GM23338 (cell line): ENCODE results near the gene RSPRY1. TPM values are rescaled to one million over a fixed set of nuclear protein-coding genes. Genes with fewer than 3 reads are reported as not detected.

Source experiments
- ATAC-seq: fragments of 200-7000 bp; cut with Tn5 transposase; 3 replicates; pipeline ENCODE4 v1.9.1; 2020
- DNase-seq: peaks from one replicate; pipeline ENCODE4 v3.0.0-alpha.2; 2015; ENCODE audit warnings: low spot score
- H2AFZ ChIP-seq: fragments of 200-600 bp; sonication (generic); 2 replicates; pipeline ENCODE4 v1.8.0; 2016; ENCODE audit warnings: antibody characterized with exemption, mild to moderate bottlenecking, moderate library complexity
- H3F3A ChIP-seq: fragments of 200-600 bp; sonication (generic); replicated peaks from 2 replicates; pipeline ENCODE4 v1.8.0; 2017; ENCODE audit warnings: antibody characterized with exemption, mixed run types, low read depth
- H3K27ac ChIP-seq: fragments of 200-600 bp; sonication (generic); 2 replicates; pipeline ENCODE4 v1.6.1; 2016; ENCODE audit warnings: low read depth
- H3K27me3 ChIP-seq: fragments of 200-600 bp; sonication (generic); 2 replicates; pipeline ENCODE4 v1.8.0; 2016; ENCODE audit warnings: mild to moderate bottlenecking, mixed run types, moderate library complexity; ENCODE audit not compliant: insufficient read depth
- H3K36me3 ChIP-seq: fragments of 200-600 bp; sonication (generic); 2 replicates; pipeline ENCODE4 v1.8.0; 2016; ENCODE audit warnings: mild to moderate bottlenecking; ENCODE audit not compliant: insufficient read depth
- H3K4me1 ChIP-seq: fragments of 200-600 bp; sonication (generic); 2 replicates; pipeline ENCODE4 v1.8.0; 2016; ENCODE audit warnings: mild to moderate bottlenecking, moderate library complexity; ENCODE audit not compliant: insufficient read depth
- H3K4me2 ChIP-seq: fragments of 200-600 bp; sonication (generic); 2 replicates; pipeline ENCODE4 v1.7.1; 2017; ENCODE audit warnings: mixed run types
- H3K4me3 ChIP-seq: fragments of 200-600 bp; sonication (generic); 2 replicates; pipeline ENCODE4 v1.6.1; 2016; ENCODE audit warnings: mixed run types
- H3K79me2 ChIP-seq: fragments of 200-600 bp; sonication (generic); replicated peaks from 2 replicates; pipeline ENCODE4 v1.8.0; 2017; ENCODE audit warnings: mild to moderate bottlenecking; ENCODE audit not compliant: insufficient read depth
- H3K9me2 ChIP-seq: fragments of 200-600 bp; sonication (generic); 2 replicates; pipeline ENCODE4 v1.8.0; 2017; ENCODE audit not compliant: insufficient read depth
- H4K20me1 ChIP-seq: fragments of 200-600 bp; sonication (generic); replicated peaks from 2 replicates; pipeline ENCODE4 v1.8.0; 2017; ENCODE audit warnings: mild to moderate bottlenecking; ENCODE audit not compliant: insufficient read depth
- H3K27ac Mint-ChIP-seq: 2 replicates; pipeline ENCODE4 v1.8.0; 2020; ENCODE audit warnings: inconsistent platforms, mild to moderate bottlenecking, moderate library complexity, mixed read lengths
- H3K27me3 Mint-ChIP-seq: 3 replicates; pipeline ENCODE4 v1.8.0; 2022; ENCODE audit warnings: low read depth, mild to moderate bottlenecking, moderate library complexity, mixed read lengths, inconsistent platforms; ENCODE audit not compliant: insufficient read depth, poor library complexity
- H3K36me3 Mint-ChIP-seq: 3 replicates; pipeline ENCODE4 v1.8.0; 2021; ENCODE audit warnings: low read depth, mild to moderate bottlenecking, inconsistent platforms, moderate library complexity, mixed read lengths
- H3K4me1 Mint-ChIP-seq: 3 replicates; pipeline ENCODE4 v1.8.0; 2020; ENCODE audit warnings: mild to moderate bottlenecking, inconsistent platforms, mixed read lengths
- H3K4me3 Mint-ChIP-seq: 3 replicates; pipeline ENCODE4 v1.8.0; 2021; ENCODE audit warnings: moderate library complexity, mild to moderate bottlenecking, inconsistent platforms, mixed read lengths
- H3K9me3 Mint-ChIP-seq: 3 replicates; pipeline ENCODE4 v1.8.0; 2020; ENCODE audit warnings: moderate library complexity, mild to moderate bottlenecking, inconsistent platforms, mixed read lengths
- CTCF ChIP-seq, 2 experiments: fragments of 200-600 bp in 1 of 2; sonication (generic) in 1 of 2; conservative IDR thresholded peaks; 2 replicates each; pipeline versions ENCODE4 v1.5.1 to v1.6.1; 2016 to 2017; ENCODE audit warnings: antibody characterized with exemption in 2 of 2, low read depth in 2 of 2, mild to moderate bottlenecking in 2 of 2, moderate library complexity in 1 of 2
- EZH2 ChIP-seq: fragments of 200-600 bp; sonication (generic); IDR thresholded peaks from one replicate; pipeline ENCODE4 v1.8.0; 2017; ENCODE audit warnings: antibody characterized with exemption, mild to moderate bottlenecking, low read depth; ENCODE audit not compliant: unreplicated experiment
- EZH2phosphoT487 ChIP-seq: fragments of 200-600 bp; sonication (generic); IDR thresholded peaks from one replicate; pipeline ENCODE4 v1.8.1; 2018; ENCODE audit warnings: antibody characterized with exemption; ENCODE audit not compliant: unreplicated experiment
- JUNB ChIP-seq: IDR thresholded peaks from one replicate; pipeline ENCODE4 v1.6.1; 2016; ENCODE audit warnings: antibody characterized with exemption; ENCODE audit not compliant: unreplicated experiment
- POLR2AphosphoS5 ChIP-seq: IDR thresholded peaks from 2 replicates; pipeline ENCODE4 v1.6.1; 2016; ENCODE audit warnings: antibody characterized with exemption, low read depth
- STAT1 ChIP-seq: IDR thresholded peaks from one replicate; pipeline ENCODE4 v1.6.1; 2016; ENCODE audit warnings: antibody characterized with exemption; ENCODE audit not compliant: unreplicated experiment
- ZNF114 ChIP-seq: fragments of 250-450 bp; sonication (Bioruptor Pico); IDR thresholded peaks from 2 replicates; pipeline ENCODE4 v1.5.0; 2020; ENCODE audit warnings: mild to moderate bottlenecking, moderate library complexity
- ZNF331 ChIP-seq: fragments of 250-450 bp; sonication (Bioruptor Pico); IDR thresholded peaks from 2 replicates; pipeline ENCODE4 v1.5.0; 2020; ENCODE audit warnings: low read depth, mild to moderate bottlenecking, moderate library complexity
- polyA plus RNA-seq: library from polyadenylated mRNA; unstranded; fragments of >200 nt; fragmentation: Nextera tagmentation; extraction: Ambion mirVana; gene quantifications from 2 replicates; pipeline ENCODE4 v1.2.1, GENCODE V29; 2016
- total RNA-seq: library from RNA; depleted of rRNA; stranded (reverse); fragments of >200 nt; shearing (Covaris generic); gene quantifications from 2 replicates; pipeline ENCODE4 v1.2.3, GENCODE V29; 2014
- TF ChIP-seq, protein P1 (sequence below): IDR thresholded peaks from one replicate; pipeline ENCODE4 v1.6.1; 2018; ENCODE audit warnings: antibody characterized with exemption; ENCODE audit not compliant: unreplicated experiment
- TF ChIP-seq, protein P2 (sequence below): fragments of 250-450 bp; sonication (Bioruptor Pico); IDR thresholded peaks from 2 replicates; pipeline ENCODE4 v1.5.0; 2020; ENCODE audit warnings: mild to moderate bottlenecking, moderate library complexity

Gene RSPRY1
- total and polyA plus RNA-seq, 2 experiments from 2014 or later = 25.8 to 35.9 TPM

DNA sequence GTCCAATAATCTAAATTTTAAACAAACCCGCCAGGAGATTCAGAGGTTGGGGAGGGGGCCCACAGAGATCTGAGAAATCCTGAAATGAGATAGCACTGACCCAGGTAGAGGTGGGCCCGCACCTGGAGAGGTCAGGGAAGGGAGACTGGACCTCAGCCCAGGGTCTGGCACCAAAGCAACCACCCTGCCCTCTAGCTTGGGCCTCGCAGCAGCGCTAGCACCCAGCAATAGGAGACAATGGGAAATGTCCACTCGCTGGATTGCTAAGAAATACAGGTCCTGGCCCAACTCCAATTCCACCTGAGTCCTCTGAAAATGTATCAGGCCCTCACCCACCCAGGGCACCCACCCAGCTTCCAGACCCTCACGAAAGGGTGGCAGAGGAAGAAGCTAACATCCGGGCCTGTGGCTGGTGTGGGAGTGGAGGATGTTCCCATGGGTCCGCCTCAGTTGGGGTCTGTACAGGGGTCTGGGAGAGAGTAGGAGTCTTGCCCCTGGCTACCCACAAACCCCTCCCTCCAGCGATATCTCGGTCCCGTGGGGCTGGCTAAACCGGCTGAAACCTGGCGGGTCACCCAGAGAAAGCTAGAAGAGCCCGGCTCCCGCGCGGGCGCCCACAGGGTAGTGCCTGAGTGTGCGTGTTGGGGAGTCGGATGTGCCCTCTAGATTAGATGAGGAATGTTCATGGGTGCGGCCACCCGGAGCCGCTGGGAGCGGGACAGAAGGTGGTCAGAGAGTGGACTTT lies 97.3 kb downstream of the RSPRY1 start:
- H3K27ac ChIP-seq = no peak overlapping the region
- Mint-ChIP-seq H3K4me3 (peak overlapping the region; percentile 80), H3K9me3 (peaks cover 3% of the 10 kb centered on the region; the same call in 1 of the 3 replicates), H3K36me3 (no peaks in the 10 kb centered on the region), H3K27me3 (peaks cover 29% of the 10 kb centered on the region), H3K27ac (no peak overlapping the region), H3K4me1 (peaks cover 6% of the 10 kb centered on the region; the same call in 1 of the 3 replicates)
- no peaks in the 10 kb centered on the region for H3K4me1 ChIP-seq
- no peaks in the 10 kb centered on the region for H3K36me3 ChIP-seq
- H3K4me3 ChIP-seq = peak overlapping the region; percentile 81
- no peaks in the 10 kb centered on the region for H3K9me2 ChIP-seq
- ATAC-seq (peak; percentile 36), DNase-seq (peak; percentile 28)
- peak overlapping the region; percentile 99 for H2AFZ ChIP-seq
- H4K20me1 ChIP-seq = no peaks in the 10 kb centered on the region
- H3K4me2 ChIP-seq = peak overlapping the region; percentile 84
- peaks cover 38% of the 10 kb centered on the region for H3K27me3 ChIP-seq
- TF ChIP-seq STAT1 = no peak
- no peak for TF ChIP-seq ZNF114
- no peak for TF ChIP-seq EZH2
- no peak for TF ChIP-seq POLR2AphosphoS5
- TF ChIP-seq ZNF331 (CRISPR knock-in tag) = no peak
- TF ChIP-seq, protein P1, sequence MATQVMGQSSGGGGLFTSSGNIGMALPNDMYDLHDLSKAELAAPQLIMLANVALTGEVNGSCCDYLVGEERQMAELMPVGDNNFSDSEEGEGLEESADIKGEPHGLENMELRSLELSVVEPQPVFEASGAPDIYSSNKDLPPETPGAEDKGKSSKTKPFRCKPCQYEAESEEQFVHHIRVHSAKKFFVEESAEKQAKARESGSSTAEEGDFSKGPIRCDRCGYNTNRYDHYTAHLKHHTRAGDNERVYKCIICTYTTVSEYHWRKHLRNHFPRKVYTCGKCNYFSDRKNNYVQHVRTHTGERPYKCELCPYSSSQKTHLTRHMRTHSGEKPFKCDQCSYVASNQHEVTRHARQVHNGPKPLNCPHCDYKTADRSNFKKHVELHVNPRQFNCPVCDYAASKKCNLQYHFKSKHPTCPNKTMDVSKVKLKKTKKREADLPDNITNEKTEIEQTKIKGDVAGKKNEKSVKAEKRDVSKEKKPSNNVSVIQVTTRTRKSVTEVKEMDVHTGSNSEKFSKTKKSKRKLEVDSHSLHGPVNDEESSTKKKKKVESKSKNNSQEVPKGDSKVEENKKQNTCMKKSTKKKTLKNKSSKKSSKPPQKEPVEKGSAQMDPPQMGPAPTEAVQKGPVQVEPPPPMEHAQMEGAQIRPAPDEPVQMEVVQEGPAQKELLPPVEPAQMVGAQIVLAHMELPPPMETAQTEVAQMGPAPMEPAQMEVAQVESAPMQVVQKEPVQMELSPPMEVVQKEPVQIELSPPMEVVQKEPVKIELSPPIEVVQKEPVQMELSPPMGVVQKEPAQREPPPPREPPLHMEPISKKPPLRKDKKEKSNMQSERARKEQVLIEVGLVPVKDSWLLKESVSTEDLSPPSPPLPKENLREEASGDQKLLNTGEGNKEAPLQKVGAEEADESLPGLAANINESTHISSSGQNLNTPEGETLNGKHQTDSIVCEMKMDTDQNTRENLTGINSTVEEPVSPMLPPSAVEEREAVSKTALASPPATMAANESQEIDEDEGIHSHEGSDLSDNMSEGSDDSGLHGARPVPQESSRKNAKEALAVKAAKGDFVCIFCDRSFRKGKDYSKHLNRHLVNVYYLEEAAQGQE = no peak
- no peak; a peak in 1 of 4 replicates for TF ChIP-seq CTCF (conservative IDR thresholded peaks at IDR 0.05; ENCODE audit: low read depth in 2 of 2)
- TF ChIP-seq JUNB = no peak
- TF ChIP-seq, protein P2, sequence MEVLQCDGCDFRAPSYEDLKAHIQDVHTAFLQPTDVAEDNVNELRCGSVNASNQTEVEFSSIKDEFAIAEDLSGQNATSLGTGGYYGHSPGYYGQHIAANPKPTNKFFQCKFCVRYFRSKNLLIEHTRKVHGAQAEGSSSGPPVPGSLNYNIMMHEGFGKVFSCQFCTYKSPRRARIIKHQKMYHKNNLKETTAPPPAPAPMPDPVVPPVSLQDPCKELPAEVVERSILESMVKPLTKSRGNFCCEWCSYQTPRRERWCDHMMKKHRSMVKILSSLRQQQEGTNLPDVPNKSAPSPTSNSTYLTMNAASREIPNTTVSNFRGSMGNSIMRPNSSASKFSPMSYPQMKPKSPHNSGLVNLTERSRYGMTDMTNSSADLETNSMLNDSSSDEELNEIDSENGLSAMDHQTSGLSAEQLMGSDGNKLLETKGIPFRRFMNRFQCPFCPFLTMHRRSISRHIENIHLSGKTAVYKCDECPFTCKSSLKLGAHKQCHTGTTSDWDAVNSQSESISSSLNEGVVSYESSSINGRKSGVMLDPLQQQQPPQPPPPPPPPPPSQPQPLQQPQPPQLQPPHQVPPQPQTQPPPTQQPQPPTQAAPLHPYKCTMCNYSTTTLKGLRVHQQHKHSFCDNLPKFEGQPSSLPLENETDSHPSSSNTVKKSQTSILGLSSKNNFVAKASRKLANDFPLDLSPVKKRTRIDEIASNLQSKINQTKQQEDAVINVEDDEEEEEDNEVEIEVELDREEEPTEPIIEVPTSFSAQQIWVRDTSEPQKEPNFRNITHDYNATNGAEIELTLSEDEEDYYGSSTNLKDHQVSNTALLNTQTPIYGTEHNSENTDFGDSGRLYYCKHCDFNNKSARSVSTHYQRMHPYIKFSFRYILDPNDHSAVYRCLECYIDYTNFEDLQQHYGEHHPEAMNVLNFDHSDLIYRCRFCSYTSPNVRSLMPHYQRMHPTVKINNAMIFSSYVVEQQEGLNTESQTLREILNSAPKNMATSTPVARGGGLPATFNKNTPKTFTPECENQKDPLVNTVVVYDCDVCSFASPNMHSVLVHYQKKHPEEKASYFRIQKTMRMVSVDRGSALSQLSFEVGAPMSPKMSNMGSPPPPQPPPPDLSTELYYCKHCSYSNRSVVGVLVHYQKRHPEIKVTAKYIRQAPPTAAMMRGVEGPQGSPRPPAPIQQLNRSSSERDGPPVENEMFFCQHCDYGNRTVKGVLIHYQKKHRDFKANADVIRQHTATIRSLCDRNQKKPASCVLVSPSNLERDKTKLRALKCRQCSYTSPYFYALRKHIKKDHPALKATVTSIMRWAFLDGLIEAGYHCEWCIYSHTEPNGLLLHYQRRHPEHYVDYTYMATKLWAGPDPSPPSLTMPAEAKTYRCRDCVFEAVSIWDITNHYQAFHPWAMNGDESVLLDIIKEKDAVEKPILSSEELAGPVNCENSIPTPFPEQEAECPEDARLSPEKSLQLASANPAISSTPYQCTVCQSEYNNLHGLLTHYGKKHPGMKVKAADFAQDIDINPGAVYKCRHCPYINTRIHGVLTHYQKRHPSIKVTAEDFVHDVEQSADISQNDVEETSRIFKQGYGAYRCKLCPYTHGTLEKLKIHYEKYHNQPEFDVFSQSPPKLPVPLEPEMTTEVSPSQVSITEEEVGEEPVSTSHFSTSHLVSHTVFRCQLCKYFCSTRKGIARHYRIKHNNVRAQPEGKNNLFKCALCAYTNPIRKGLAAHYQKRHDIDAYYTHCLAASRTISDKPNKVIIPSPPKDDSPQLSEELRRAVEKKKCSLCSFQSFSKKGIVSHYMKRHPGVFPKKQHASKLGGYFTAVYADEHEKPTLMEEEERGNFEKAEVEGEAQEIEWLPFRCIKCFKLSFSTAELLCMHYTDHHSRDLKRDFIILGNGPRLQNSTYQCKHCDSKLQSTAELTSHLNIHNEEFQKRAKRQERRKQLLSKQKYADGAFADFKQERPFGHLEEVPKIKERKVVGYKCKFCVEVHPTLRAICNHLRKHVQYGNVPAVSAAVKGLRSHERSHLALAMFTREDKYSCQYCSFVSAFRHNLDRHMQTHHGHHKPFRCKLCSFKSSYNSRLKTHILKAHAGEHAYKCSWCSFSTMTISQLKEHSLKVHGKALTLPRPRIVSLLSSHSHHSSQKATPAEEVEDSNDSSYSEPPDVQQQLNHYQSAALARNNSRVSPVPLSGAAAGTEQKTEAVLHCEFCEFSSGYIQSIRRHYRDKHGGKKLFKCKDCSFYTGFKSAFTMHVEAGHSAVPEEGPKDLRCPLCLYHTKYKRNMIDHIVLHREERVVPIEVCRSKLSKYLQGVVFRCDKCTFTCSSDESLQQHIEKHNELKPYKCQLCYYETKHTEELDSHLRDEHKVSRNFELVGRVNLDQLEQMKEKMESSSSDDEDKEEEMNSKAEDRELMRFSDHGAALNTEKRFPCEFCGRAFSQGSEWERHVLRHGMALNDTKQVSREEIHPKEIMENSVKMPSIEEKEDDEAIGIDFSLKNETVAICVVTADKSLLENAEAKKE (CRISPR knock-in tag) = no peak
- no peak for TF ChIP-seq EZH2phosphoT487
- no peaks in the 10 kb centered on the region for H3F3A ChIP-seq
- no peaks in the 10 kb centered on the region for H3K79me2 ChIP-seq
